Activated CD8-positive, alpha-beta memory T cell treated with anti-CD3 and anti-CD28 coated beads for 4 hours (primary cell): ENCODE data around the gene ASPHD1.
"Not testable (repeated sequence)": the region's sequence is repeated elsewhere in the genome, so short reads cannot be mapped to it uniquely, and the experiment has no call there.

Experiments
- DNase-seq, 2 donors: peaks; one replicate each; pipeline ENCODE4 v3.0.0-alpha.2; 2020; ENCODE audit warnings: low read depth in 2 of 2

The ASPHD1 gene

GRCh38 chr16:29877266-29877961 lies 22.9 kb upstream of the ASPHD1 start:
- no peak for DNase-seq

GRCh38 chr16:29878172-29878571 lies 22.1 kb upstream of the ASPHD1 start:
- DNase-seq, result no peak

GRCh38 chr16:29881050-29881449 lies 19.2 kb upstream of the ASPHD1 start:
- no peak for DNase-seq

- no peak for DNase-seq
Measured at GRCh38 chr16:29883987-29884386, 16.3 kb upstream of the ASPHD1 start.

GRCh38 chr16:29889372-29889771 lies 10.9 kb upstream of the ASPHD1 start:
- DNase-seq, result not testable (repeated sequence)

- DNase-seq, result no peak
Measured at GRCh38 chr16:29891525-29892457, 8.5 kb upstream of the ASPHD1 start.

GRCh38 chr16:29892458-29892813 lies 7.9 kb upstream of the ASPHD1 start:
- DNase-seq, result no peak

GRCh38 chr16:29893553-29893952 lies 6.7 kb upstream of the ASPHD1 start:
- no peak for DNase-seq

GRCh38 chr16:29894352-29894751 lies 5.9 kb upstream of the ASPHD1 start:
- DNase-seq, result no peak

GRCh38 chr16:29896841-29897240 lies 3.4 kb upstream of the ASPHD1 start:
- no peak for DNase-seq

GRCh38 chr16:29897333-29897732 lies 3.0 kb upstream of the ASPHD1 start:
- no peak for DNase-seq

GRCh38 chr16:29898135-29898803 lies 2.0 kb upstream of the ASPHD1 start:
- DNase-seq, result no peak

GRCh38 chr16:29898804-29899515 lies 1.3 kb upstream of the ASPHD1 start:
- no peak for DNase-seq

- DNase-seq, result peak in 1 of 2 donors; percentile 45
Measured at GRCh38 chr16:29899516-29900101, 679 bp upstream of the ASPHD1 start, which contains the start of gene SEZ6L2. Gene SEZ6L2, minus strand, starts transcription at chr16:29899550. Its CDS starts 531 bp downstream, at chr16:29899019.

GRCh38 chr16:29900888-29901606 lies 759 bp downstream of the ASPHD1 start:
- DNase-seq, result no peak

GRCh38 chr16:29901607-29901945 lies 1.3 kb downstream of the ASPHD1 start:
- DNase-seq, result no peak

GRCh38 chr16:29903590-29903989 lies 3.3 kb downstream of the ASPHD1 start:
- no peak for DNase-seq

- DNase-seq, result no peak
Measured at GRCh38 chr16:29904947-29905346, 4.7 kb downstream of the ASPHD1 start.

- DNase-seq, result no peak
Measured at GRCh38 chr16:29905668-29906067, 5.4 kb downstream of the ASPHD1 start.

- no peak for DNase-seq
Measured at GRCh38 chr16:29906520-29907244, 6.4 kb downstream of the ASPHD1 start.
